Activated T-cell treated with anti-CD3 and anti-CD28 coated beads for 1 hour (primary cell): ENCODE data around the gene PDE4D.

Experiments used
- DNase-seq: peaks from one replicate; pipeline ENCODE4 v3.0.0-alpha.2; 2020; ENCODE audit warnings: low read depth

PDE4D gene

DNA sequence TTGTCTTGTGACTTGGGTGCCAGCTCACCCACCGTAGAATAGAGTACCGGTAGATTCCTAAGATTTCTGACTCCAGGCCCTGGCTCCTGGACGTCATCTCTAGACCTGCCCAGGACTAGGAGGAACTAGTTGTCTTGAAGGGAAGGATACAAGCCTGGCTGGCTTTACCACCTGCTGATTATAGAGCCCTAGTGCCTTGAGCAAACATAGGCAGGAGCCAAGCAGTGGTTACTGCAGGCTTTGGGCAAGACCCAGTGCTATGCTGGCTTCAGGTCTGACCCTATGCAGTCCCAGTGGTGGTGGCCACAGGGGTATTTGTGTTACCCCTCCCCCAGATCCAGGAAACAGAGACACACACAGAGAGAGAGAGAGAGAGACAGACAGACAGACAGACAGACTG, 606.2 kb downstream of the PDE4D start:
- DNase-seq: no peak

GRCh38 chr5:59286510-59286909, 607.0 kb downstream of the PDE4D start:
- no peak for DNase-seq

DNA sequence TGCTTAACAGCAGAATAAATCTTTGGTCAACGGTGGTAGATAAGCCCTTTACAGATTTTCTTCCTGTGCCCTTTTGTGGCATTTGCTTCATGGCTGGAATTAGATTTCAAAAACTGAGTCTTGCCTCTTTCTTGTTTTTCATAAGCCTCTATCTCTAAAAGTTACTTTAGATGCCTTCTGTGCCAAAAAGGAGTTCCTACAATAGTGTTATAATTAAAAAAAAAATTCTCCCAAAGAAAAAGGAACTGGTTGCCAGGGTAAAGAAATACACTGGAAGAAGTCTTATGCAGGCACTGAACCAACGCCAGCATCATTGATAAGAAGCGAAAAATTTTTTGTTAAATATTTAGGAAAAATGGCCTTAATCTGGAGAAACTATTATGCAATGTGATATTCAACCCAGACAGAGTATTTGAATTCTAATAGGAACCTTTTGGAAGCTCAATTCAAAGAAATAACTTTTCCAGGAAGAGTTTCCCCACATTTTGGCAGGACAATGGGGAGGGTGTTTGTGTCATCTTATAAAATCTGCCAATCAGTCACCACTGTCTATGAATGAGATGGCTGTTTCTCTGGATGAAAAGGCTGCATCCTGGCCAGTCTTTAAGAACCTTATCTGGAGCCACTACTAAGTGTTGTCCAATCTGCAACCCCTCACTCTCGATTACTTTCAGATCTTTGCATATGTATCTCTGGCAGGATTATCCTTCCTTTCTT, 608.1 kb downstream of the PDE4D start:
- DNase-seq: no peak

GRCh38 chr5:59282726-59283125, 610.8 kb downstream of the PDE4D start:
- DNase-seq: no peak

GRCh38 chr5:59279979-59280378, 613.5 kb downstream of the PDE4D start:
- no peak for DNase-seq

DNA sequence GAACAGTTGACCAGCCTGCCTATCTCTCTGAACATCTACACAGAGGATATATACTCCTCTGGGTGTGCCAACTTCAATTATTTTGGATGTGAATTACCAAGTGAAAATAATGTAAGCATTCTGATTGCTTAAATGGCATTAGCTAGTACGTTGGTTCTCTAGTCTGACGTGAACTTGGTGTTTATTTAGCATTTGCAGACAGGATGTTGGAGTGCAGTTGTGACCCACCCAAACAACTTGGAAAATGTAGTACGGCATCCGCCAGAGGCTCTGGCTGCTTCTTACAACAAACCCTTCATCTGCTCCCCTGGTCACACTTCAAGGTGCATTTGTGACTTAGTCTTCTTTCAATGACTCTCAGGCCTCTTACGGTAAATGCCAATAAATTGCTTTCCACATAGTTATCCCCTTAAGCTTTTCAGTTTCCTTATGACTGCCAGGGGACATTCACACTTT, 616.6 kb downstream of the PDE4D start:
- DNase-seq: no peak

DNA sequence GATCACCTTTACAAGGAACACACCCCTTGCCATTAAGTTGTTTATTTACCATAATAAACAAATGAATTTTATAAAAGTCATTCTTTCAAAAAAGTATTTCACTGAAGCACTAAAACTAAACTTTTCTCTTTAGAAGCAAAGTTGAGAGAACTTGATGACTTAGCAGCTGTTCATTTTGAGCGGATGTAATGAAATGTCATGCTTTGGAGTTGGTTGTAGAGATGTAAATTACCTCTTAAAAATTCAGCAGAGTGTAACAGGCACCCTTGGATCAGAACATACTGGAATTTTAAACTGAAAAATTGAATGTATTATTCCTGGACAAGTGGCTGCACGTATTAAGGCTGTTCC, 617.2 kb downstream of the PDE4D start:
- DNase-seq: no peak

- DNase-seq: no peak
Measured at GRCh38 chr5:59275510-59276324, 617.8 kb downstream of the PDE4D start.

GRCh38 chr5:59275170-59275509, 618.4 kb downstream of the PDE4D start:
- DNase-seq: no peak

DNA sequence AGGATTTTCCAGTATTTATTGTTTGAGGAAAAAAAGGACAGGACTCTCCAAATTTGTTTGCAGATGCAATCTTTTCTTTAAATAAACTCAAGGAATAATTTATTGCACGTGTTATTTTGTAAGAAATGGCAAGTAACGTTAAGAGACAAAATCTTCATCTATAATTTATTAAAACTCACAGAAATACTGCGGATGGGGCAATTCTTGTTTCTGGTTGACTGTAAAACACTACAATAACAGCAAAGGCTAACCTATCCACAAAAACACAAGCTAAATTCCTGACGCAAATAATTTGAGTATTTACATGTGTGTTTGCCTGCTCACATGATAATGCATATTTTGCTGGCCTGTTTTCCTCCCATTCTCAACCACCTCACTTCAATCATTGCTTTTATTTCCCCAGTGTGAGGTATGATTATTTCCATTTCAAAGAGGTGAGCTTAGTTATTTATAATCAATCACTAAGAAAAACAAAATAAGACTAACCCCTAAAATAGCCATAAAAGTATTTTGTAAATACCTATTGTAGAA, 619.4 kb downstream of the PDE4D start:
- DNase-seq: no peak

- no peak for DNase-seq
Measured at GRCh38 chr5:59272809-59273427, 620.6 kb downstream of the PDE4D start.

GRCh38 chr5:59268756-59269415, 624.6 kb downstream of the PDE4D start:
- DNase-seq: no peak

GRCh38 chr5:59267033-59267432, 626.5 kb downstream of the PDE4D start:
- no peak for DNase-seq

GRCh38 chr5:59266410-59266809, 627.1 kb downstream of the PDE4D start:
- no peak for DNase-seq

DNA sequence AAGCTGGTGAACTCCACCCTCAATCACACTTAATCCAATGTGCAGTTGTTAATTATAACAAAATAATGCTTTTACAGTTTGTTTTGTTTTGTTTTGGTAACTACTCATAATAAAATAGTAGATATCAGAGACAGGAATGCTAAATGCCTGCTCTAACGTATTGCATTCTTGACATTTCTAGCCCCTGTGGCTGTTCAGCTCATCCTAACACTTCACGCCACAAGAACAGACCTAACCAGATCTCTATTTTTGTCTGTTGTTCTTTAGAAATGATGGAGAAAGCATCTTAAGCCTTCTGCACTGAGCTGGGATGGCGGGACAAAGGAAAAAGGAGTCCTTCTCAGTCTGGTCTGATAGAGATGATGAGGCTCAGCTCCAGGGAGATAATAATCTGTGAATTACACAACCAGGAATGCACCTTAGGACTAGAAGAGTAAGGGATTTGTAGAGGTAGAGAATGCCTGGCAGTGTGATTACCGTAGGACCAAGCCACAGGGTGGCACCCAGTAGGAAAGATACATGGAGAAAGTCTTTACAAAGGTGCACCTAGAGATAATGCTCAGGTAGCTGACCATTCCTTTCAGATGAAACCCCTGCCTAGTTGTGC, 628.8 kb downstream of the PDE4D start:
- no peak for DNase-seq

DNA sequence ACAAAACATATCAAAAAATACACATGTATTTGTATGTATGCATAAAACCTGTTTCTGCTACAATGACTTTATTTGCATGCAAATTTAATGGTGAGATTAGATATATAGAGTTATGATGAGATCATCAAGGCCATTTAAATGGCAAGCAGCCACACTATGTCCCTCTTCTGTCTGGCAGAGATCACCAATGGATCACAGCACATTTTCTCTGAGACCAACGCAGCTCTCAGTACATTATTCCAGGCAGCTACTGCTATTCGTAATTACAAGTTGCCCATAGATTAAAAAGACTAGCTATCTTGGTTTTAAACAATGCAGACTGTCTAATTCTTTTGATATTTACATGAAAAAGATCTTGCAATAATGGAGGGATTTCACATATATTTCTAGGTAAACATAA, 629.5 kb downstream of the PDE4D start:
- DNase-seq: no peak

GRCh38 chr5:59261969-59262368, 631.6 kb downstream of the PDE4D start:
- DNase-seq: no peak

GRCh38 chr5:59260973-59261372, 632.6 kb downstream of the PDE4D start:
- DNase-seq: no peak

DNA sequence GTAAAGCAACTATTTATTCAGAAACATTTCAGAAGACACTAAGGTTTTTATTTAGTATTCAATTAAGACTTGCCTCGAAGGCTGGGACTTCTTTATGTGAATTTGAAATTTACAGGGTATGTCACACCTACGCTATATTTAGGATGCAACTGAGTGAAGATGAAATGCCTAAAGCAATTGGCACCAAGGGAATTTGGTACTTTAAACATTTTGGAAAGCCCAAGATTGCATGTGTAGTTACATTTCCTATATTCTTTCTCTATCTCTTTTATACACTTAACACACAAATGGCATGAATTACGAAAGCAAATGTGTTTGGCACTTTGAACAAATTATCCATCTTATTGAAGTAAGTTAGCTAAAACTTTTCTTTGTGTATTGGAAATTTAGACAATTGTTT, 633.3 kb downstream of the PDE4D start:
- DNase-seq: no peak

- DNase-seq: no peak
Measured at GRCh38 chr5:59259237-59259636, 634.3 kb downstream of the PDE4D start.

DNA sequence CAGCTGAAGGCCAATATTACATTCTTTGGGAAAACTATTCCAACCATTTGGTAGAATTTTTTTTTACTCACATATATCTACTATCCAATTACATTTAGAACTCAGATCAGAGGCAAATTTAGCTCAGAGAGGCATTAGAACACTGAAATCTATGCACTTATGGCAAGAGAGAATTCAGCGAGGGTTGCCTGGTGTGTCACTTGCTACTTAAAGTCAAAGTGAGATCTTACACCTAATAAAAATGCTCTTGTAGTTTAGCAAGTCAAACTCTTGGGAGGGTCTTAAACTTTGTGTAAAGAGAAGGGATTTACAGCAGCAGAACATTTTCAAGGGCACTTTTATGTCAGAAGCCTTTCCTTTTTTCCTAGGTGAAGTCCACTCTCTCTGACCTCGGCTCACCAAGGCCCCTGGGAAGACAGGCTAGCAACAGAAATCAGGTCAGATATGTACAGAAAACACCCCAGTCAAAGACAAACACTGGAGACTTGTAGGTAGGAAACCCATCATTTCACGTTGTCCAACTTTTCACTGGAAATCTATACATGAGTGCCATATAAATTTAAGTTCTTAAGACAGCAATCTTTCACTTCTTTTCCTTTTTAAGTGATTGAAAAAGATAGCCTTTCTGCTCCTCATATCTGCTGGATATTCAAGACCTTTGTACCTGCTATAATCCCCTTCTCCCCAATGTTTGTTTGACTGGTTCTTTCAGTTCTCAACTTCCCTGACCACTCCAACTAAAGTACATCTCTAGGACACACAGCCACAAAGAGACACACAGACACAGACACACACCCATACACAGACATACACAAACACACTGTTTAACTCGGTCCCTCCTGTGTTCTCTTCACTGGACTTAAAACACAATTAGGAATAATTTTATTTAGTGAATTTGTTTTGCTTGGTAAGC, 635.8 kb downstream of the PDE4D start:
- no peak for DNase-seq
